H4 (cell line): ENCODE measurements around the gene PTPRG. TPM values are rescaled to one million over a fixed set of nuclear protein-coding genes. Genes with fewer than 3 reads are reported as not detected.

Source experiments
- DNase-seq: peaks from one replicate; pipeline ENCODE4 v3.0.0-alpha.2; 2015; ENCODE audit warnings: low spot score
- total RNA-seq: library from RNA; depleted of rRNA; stranded (reverse); fragments of >200 nt; shearing (Covaris generic); gene quantifications from 2 replicates; pipeline ENCODE4 v1.2.3, GENCODE V29; 2014

Gene PTPRG
- total RNA-seq, 1 experiment from 2014 or later, result 16.1 TPM

- peak; percentile 50 for DNase-seq
Measured at GRCh38 chr3:61589856-61590255, 28.5 kb downstream of the PTPRG start.

GRCh38 chr3:61591300-61591699, 29.9 kb downstream of the PTPRG start:
- DNase-seq, result no peak

- DNase-seq, result no peak
Measured at GRCh38 chr3:61593446-61594029, 32.2 kb downstream of the PTPRG start.

GRCh38 chr3:61594144-61594963, 33.0 kb downstream of the PTPRG start:
- no peak for DNase-seq

- no peak for DNase-seq
Measured at GRCh38 chr3:61594964-61595285, 33.6 kb downstream of the PTPRG start.

GRCh38 chr3:61595288-61595687, 33.9 kb downstream of the PTPRG start:
- peak; percentile 13 for DNase-seq

- no peak for DNase-seq
Measured at GRCh38 chr3:61595826-61596225, 34.5 kb downstream of the PTPRG start.

- DNase-seq, result no peak
Measured at GRCh38 chr3:61597906-61598305, 36.5 kb downstream of the PTPRG start.

GRCh38 chr3:61600195-61600594, 38.8 kb downstream of the PTPRG start:
- no peak for DNase-seq

GRCh38 chr3:61601831-61602230, 40.5 kb downstream of the PTPRG start:
- DNase-seq, result no peak

GRCh38 chr3:61602466-61602865, 41.1 kb downstream of the PTPRG start:
- DNase-seq, result no peak

- DNase-seq, result no peak
Measured at GRCh38 chr3:61605589-61606175, 44.3 kb downstream of the PTPRG start.

- DNase-seq, result no peak
Measured at GRCh38 chr3:61606196-61606595, 44.8 kb downstream of the PTPRG start.

GRCh38 chr3:61608072-61608471, 46.7 kb downstream of the PTPRG start:
- DNase-seq, result no peak

- no peak for DNase-seq
Measured at GRCh38 chr3:61608711-61609110, 47.3 kb downstream of the PTPRG start.

GRCh38 chr3:61610316-61610715, 48.9 kb downstream of the PTPRG start:
- DNase-seq, result no peak

- no peak for DNase-seq
Measured at GRCh38 chr3:61612211-61613194, 51.1 kb downstream of the PTPRG start.

- no peak for DNase-seq
Measured at GRCh38 chr3:61613666-61614065, 52.3 kb downstream of the PTPRG start.

- DNase-seq, result no peak
Measured at GRCh38 chr3:61615643-61616042, 54.3 kb downstream of the PTPRG start.

- DNase-seq, result no peak
Measured at GRCh38 chr3:61616586-61616985, 55.2 kb downstream of the PTPRG start.

- no peak for DNase-seq
Measured at GRCh38 chr3:61617041-61617440, 55.7 kb downstream of the PTPRG start.

- no peak for DNase-seq
Measured at GRCh38 chr3:61617651-61618050, 56.3 kb downstream of the PTPRG start.
